WTC11 (cell line): Measurements from ENCODE around the gene IRF2.

Experiments used
- E2F5 ChIP-seq: sonication (generic); formaldehyde crosslinking; IDR thresholded peaks from 2 replicates; pipeline ENCODE4 v1.8.1; 2022; ENCODE audit warnings: mild to moderate bottlenecking, moderate library complexity, missing genetic modification reagents
- ELF4 ChIP-seq: sonication (generic); formaldehyde crosslinking; IDR thresholded peaks from 2 replicates; pipeline ENCODE4 v1.8.1; 2022; ENCODE audit warnings: low read depth, mild to moderate bottlenecking, moderate library complexity, missing genetic modification reagents
- FOXJ3 ChIP-seq: sonication (generic); formaldehyde crosslinking; IDR thresholded peaks from 2 replicates; pipeline ENCODE4 v1.9.0; 2021; ENCODE audit warnings: missing genetic modification reagents, mild to moderate bottlenecking, borderline replicate concordance
- MLX ChIP-seq: sonication (generic); formaldehyde crosslinking; IDR thresholded peaks from 2 replicates; pipeline ENCODE4 v1.8.1; 2023; ENCODE audit warnings: mild to moderate bottlenecking, missing genetic modification reagents, moderate library complexity
- PRDM15 ChIP-seq: sonication (generic); formaldehyde crosslinking; IDR thresholded peaks from 2 replicates; pipeline ENCODE4 v1.8.0; 2022; ENCODE audit warnings: missing genetic modification reagents
- TF ChIP-seq, protein P1 (sequence below): fragments of 200-600 bp; IDR thresholded peaks from 2 replicates; pipeline ENCODE4 v1.8.0; 2022; ENCODE audit warnings: antibody characterized with exemption

DNA sequence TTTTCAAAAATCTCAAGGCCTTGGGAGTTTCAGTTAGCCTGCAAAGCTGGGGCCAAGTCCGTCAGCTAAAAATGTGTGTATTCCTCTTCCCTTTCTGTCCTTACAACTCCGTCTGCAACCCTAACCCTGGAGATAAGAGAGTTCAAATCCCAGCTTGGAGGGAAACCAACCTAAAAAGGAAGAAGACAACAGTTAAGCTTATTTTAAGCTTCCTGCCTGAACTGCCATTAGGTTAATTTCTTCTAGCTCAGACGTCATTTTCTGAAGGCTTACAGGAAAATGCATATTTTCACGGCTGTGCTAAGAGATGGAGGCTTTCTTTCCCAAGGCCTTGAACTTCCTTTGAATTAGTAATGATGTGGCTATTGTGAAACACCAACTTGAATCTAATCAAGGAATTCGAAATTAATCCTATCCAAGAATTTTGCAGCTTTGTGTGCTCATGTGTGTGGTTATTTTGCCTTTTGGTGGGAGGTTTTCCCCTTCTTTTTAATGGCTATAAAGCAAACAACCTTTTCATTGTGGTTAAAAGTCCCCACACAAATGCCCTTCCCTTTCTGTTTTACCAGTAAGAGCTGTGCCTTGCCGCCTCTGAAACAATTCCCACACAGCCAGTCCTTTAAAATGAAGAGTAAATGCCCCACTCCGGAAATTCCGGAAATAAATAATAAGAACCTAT is 103.5 kb downstream of the IRF2 start:
- no peak for TF ChIP-seq FOXJ3 (CRISPR knock-in tag)
- TF ChIP-seq, protein P1, sequence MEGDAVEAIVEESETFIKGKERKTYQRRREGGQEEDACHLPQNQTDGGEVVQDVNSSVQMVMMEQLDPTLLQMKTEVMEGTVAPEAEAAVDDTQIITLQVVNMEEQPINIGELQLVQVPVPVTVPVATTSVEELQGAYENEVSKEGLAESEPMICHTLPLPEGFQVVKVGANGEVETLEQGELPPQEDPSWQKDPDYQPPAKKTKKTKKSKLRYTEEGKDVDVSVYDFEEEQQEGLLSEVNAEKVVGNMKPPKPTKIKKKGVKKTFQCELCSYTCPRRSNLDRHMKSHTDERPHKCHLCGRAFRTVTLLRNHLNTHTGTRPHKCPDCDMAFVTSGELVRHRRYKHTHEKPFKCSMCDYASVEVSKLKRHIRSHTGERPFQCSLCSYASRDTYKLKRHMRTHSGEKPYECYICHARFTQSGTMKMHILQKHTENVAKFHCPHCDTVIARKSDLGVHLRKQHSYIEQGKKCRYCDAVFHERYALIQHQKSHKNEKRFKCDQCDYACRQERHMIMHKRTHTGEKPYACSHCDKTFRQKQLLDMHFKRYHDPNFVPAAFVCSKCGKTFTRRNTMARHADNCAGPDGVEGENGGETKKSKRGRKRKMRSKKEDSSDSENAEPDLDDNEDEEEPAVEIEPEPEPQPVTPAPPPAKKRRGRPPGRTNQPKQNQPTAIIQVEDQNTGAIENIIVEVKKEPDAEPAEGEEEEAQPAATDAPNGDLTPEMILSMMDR = no peak
- TF ChIP-seq ELF4 (CRISPR knock-in tag) = no peak
- no peak for TF ChIP-seq E2F5
- TF ChIP-seq MLX = no peak
- no peak for TF ChIP-seq PRDM15 (CRISPR knock-in tag)
